Central memory CD4-positive, alpha-beta T cell (primary cell): ENCODE data around the gene CLDN22.

ENCODE experiments used
- DNase-seq: peaks from one replicate; pipeline ENCODE4 v3.0.0; 2022
- total RNA-seq, 3 experiments: gene quantifications; one replicate each; lab custom pipeline; 2026; lab: John Stamatoyannopoulos, UW

Gene CLDN22
- 0 reads per million in 3 experiments for total RNA-seq

DNA sequence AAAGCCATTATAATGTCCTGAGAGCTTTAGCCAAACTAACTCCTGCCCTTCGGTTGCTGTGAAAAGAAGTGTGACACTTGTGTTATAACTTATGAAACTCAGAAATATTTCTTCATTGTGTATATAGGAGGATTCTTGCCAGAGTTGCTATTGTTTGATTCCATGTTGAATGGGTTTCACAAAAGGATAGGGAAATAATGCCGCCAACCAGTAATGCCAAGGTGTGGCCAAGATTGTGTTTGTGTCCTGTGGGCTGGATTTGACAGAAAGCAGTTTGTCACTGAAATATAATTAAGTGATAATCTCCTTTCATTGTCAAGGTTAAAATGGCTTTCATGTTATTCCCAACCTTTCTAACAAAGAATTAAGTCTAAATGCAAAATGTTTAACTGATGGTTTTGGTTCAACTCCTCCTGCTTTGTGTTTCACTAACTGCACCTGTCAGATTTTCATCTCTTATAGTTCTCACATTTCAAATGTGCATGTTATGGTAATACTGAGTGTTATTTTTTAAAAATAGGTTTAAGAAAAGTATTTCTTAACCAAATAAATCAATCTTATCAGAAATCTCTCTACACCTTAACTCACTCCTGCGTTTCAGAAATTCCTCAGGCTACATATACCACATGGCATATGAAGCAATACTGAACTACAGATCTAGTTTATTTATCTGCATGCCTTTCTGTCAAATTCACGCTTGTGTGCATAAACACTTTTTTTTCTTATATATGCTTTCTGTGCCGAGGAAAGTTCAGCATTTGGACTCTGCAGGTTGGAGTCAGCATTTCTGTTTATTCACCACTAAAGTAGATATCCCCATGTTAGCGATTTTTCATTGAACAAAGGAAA is at the start of gene CLDN22:
TSS of gene CLDN22 (minus strand) at position 66 of the 849 bp plus-strand sequence. CDS start at position 8, 58 bp downstream.
- no peak for DNase-seq

DNA sequence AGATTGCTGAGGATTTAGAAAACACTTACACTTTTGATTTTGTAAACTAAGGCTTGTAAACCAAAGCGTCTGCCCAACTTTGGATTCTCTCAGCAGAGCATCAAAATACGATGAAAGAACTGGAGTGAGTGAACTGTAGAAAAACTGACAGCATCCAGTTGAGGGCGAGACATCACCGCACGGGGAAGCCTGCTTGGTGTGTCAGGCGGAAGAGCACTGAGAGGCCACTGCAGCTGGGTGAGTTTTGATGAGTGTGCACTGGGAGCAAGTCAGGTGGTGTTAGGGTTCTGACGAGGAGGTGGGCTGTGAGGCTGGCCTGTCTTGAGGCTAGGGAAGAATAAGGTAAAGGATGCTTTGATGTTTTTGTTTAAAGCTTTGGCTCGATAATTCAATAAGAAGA is 49.0 kb upstream of the CLDN22 start:
- DNase-seq = no peak

DNA sequence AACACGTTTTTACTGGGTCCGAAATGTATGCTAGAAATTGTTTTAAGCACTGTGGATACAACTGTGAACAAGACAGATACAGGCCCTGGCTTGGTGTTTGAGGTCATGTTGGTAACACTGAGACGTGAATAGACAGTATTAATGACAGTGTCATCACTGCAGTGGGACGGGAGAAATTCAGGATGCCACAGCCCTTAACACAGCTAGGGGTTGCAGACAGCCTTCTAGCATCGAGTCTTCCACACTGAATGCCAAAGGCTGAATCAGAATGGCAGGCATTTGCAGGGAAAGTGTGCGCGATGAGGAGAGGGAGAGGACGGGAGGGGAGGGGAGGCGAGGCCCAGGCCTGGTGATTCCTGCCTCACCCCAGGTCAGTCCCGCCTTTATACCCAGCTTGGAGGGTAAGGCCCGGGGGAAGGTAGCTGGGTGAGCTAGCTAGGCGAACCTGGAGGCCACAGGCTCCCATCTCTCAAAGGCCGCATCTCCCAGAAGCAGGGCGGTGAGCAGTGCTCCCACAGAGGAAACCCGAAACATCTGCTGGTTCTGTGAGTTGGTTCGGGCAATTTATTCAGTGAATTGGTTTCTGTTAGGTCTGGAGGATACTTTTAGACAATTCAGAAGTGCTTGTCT is 46.2 kb upstream of the CLDN22 start:
- DNase-seq = no peak

DNA sequence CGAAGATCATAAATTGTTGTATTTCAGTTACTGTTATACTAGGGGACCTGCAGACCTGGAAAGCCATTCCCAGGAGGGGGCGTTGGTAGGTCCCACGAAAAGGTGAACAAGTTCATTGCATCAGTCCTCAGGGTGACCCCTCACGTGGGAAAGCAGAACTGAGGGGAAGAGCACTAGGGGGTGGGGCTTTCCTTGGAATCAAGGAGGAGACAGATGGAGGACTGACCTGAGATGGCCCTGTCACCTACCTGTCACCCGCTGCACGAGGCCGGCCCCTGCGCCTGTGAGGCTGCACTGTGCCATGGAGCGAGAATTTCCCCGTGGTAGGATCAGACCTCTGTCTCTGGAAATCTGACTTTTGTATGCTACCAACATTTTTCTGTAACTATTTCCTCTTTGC is 43.9 kb upstream of the CLDN22 start:
- DNase-seq = no peak

DNA sequence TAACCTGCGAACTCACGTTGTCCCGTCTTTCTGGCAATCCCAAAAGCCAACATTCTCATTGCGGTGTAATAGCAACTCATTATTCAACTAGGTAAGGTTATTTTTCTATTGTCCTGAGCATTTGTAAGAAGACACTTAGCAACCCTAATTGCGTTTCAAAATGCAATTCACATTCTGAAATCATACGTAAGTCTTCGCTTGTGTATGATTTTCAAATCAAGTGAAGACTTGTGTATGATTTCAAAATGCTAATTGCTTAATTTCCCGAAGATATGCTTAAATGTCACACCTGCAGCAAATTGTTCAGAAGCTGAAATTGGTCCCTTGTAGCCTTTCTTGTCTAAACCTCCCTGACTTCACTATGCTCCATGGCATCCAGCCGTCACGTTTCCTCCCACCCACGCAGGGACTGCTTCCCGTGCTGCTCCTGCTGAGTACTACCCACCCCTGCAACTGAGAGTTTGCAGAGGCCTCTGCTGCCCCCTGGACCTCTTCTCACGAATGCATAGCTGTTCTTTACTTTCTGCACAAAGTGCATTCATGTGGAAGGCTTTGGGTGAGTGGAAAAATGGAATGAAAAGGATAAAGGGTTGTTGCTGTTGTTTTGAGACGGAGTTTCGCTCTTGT is 43.0 kb upstream of the CLDN22 start:
- DNase-seq = no peak

DNA sequence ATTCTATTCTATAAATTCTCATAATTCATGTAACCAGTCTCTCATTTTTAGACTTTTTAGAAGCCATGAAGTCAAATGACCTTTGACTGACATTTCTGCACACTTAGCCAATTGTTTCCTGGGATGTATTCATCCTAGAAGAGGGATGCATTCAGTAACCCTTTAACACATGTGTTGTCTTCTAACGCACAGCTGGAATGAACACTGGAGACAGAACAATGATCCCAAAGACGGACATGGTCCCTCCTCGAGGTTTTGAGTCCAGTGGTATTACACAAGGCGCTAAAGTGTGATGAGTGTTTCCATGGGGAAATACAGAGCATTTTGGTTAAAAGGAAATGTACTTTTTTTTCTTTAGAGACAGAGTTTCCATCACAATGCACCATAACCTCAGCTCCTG is 42.0 kb upstream of the CLDN22 start:
- DNase-seq = no peak

DNA sequence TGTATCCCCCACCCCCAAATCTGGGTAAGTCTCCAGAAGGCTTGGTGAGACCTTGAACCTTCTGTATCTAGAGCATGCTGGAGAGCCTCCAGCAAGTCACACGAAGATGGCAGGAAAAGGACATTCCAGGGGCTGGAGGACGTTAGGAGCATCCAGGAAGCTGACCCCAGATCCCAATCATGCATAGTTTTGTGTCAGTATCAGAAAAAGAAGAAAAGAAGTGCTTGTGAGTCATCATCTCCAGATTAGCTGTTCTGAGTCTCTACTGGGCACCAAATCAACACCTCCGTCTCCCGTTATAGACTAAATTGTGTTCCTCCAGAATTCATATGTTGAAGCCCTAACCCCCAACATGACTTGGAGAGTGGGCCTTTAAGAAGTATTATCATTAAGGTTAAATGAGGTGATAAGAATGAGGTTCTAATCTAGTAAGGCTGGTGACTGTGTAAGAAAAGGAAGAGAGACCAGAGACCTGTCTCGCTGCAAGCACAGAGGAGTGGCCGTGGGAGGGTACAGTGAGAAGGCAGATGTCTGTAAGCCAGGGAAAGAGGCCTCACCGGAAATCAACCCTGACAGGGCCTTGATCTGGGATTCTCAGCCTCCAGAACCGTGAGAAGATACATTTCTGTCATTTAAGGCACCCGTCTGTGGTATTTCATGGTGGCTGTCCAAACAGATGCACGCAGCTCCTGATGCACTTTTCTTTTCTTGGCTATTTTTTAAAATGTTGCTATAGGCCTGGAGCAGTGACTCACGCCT is 40.3 kb upstream of the CLDN22 start:
- DNase-seq = no peak

DNA sequence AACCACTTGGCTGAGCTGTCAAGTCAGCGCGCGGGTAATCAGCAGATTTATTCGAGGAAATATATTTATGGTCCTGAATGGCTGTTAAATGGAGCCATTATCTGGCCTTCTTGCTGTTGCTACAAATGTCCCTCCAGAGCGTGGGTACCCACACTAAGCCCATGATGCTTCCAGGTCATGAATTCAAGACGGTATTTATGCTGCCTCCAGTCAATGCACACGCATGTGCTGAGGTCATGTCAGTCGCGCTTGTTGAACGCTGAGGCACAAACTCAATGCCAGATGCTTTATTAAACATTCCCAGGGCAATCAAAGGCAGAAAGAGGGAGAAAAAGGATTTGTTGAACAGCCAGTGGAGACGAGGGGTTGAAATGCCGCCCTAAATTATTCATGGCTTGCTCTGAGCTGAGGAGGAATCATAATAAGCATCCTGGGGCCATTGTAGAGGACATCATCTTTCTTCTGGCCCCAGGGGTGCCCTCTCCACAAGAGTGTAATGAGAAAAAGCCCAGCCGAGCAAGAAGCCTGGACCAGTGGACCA is 38.2 kb upstream of the CLDN22 start:
- no peak for DNase-seq

DNA sequence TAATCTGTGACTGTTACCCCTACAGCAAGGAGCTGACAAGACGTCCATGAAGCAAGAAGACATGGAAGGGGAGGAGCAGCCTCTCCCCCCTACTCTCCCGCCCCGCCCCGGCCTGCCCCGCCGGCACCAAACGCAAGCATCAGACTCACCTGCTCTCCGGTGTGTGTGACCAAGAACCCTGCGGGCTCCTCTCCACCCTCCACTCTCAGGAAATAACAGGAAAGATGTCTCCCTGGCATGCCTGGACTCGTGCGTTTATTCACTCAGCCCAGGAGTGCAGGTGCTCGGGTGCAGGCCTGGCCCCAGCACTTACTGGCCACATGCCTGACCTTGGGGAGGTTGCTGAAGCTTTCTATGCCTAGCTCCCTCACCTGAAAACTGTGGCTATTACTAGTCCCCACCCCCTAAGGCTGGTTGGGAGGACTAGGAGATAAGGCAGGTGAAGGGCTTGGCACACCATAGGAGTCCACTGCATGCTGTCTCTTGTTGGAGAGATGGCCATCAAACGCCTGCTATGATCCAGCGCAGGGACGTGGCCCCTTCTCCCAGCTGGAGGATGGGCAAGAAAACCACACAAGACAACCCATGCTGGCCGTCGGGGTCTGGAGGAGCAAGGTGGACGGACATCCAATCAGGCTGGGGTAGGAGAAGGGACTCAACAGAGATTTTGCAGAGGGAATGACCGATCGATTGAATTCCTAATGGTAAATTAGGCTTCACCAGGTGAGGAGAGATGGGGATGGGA is 37.0 kb upstream of the CLDN22 start:
- no peak for DNase-seq

DNA sequence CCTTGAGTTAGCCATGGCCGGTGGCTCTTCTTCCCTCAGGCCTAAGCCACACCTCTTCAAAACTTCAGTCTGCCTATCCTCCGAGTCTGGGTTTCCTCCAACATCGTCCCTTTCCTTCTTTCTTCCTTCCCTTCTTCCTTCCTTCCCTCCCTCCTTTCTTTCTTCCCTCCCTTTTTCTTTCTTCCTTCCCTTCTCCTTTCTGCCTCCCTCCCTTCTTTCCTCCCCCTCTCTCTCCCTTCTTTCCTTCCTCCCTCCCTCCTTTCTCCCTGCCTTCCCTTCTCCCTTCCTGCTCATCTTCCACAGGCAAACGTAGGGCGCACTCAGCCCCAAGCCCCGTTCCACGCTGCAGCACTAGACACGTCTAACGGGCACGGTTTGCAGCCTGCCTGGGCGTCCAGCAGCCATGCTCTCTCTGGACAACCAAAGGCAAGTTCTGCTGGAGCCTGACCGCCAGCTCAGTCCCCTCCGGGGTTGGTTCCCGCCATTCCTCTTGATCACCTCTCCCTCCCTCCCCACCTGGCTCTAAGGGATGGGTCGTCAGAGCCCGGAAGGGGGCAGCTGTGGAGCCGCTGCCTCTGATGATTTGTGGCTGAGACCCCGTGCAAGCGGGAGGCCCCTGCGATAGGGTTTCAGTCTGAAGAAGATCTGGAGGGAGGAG is 36.2 kb upstream of the CLDN22 start:
- no peak for DNase-seq

DNA sequence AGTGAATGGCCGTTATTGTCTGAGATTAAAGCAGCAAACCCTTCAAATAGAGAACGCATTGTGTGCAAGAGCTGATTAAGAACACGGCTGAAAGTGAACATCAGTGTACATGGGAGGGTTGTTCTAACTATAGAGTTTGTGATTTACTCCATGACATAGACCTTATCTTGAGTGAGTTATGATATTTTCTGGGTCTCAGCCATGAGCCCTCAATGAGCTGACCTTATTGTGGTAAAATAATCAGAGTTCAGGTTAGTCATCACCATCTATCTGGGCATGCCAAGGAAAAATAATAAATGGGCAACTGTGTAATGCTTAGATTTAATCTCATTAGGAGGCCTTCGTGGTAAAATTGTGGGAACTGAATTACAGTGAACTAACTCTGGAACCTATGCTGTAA is 35.3 kb upstream of the CLDN22 start:
- no peak for DNase-seq

DNA sequence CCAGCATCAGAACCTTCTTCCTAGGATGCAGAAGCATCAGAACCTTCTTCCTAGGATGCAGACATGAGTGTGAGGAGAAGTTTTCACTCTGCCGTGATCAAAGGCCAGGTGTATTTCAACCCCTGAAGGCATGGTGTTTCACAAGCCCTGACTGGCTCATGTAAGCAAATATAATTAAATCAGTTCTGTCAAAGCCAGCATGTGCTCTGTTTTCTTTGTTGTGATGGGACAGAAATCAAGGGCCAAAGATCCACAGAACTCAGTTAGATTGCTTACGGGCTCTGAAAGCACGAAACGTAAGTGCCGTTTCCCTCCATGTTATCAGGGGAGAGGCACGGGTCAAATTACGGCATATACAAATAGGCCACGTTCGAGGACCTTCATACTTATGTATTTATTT is 34.1 kb upstream of the CLDN22 start:
- DNase-seq = no peak

DNA sequence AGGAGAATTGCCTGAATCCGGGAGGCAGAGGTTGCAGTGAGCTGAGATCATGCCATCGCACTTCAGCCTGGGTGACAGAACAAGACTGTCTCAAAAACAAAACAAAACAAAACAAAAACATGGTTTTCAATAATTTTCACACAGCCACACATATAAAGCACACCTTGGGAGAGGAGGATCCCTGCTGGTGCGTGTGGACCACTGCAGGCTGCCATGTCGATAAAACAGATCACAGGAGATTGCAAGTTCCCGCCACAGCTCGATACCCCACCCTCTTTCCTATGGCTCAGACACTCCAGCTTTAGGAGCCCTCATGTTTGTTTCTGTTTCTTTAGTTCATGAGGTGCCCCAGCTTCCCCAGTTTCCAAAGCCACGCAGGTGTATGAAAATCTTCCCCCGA is 33.5 kb upstream of the CLDN22 start:
- DNase-seq = no peak

DNA sequence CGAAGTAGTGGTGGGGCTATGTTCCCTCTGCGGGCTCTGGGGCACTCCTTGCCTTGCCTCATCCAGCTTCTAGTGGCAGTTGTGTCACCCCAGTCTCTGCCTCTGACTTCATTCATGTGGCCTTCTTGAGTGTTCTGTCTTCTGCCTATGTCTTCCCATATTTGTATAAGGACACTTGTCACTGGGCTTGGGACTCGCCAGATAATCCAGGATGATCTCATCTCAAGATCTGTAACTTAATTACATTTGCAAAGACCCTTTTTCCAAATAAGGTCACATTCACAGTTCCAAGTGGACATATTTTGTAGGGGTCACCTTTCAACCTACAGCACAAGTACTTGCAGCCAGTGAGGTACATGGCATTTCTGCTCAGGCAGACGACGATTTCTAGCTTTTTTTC is 32.5 kb upstream of the CLDN22 start:
- DNase-seq = no peak

DNA sequence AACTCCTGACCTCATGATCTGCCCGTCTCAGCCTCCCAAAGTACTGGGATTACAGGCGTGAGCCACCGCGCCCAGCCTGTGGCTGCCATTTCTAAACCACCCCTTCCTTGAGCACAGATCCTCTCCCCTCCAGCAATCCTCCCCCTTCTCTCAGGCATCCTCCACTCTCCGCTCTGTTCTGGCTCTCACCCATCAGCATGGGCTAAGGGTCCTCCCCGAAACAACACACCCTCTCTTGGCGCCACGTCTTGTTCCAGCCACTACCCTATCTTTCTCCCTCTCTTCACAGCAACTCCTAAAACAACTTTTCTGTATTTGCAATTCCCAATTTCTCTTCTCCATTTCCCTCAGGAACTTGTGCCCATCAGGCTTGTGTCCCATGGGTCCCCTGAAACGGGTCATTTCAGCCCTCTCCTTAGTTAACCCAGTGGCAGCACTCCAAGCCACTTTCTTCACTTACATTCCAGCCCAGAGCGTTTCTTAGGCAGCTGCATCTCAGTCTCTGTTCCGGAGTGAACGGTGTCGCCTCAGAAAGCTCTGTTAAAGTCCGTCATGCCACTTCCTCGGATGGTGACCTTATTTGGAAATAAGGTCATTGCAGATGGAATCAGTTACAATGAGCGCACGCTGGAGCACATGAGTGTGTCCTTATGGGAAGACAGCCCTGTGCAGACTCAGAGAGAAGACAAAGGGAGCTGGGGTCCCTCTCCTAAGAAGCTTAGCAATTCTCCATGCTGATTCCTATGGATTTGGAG is 30.4 kb upstream of the CLDN22 start:
- DNase-seq = no peak

DNA sequence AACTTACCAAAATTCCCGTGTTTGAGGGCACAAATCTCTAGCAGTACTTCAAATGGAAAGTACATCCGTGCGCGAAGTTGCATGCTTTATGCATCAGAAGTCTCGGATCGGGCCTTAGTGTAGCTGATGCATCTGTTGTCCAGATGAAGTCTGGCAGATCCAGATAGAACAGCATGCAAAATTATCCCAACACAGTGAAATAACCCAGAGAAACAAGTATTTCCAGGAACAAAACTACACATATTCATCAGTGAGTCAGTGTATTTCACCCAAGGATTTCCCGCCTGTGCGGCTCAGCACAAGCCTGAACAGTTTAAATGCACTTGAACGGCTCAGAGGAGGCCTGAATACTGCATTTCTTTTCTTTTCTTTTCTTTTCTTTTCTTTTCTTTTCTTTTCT is 29.6 kb upstream of the CLDN22 start:
- no peak for DNase-seq

DNA sequence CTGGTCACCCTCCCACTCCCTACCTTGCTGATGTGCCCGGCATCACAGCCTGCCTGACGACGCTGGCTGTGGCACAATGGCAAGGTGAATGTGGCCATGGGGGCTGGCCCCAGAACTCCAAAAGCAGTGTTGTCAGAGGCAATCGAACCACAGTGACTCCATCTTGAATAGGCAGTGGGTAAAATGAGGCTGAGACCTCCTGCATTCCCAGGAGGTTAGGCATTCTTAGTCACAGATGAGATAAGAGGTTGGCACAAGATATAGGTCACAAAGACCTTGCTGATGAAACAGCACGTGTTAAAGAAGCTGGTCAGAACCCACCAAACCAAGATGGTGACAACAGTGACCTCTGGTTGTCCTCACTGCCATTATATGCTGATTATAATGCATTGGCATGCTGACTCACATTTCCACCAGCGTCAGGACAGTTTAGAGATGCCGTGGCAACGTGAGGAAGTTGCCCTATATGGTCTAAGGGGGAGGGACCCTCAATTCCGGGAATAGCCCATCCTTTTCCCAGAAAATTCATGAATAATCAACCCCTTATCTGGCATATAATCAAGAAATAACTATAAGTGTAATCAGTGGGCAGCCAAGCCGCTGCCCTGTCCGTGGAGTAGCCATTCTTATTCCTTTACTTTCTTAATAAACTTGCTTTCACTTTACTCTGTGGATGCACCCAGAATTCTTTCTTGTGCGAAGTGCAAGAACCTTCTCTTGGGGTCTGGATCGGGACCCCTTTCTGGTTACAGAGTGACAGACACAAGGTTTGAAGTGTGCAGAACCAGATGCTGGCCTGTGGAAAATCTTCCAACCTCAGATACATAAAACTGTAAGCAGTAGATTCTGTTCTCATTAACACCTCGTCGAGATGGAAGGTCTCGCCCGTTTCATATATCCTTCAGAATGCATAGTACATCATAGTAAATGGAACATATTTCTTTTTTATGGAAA is 28.9 kb upstream of the CLDN22 start:
- no peak for DNase-seq

DNA sequence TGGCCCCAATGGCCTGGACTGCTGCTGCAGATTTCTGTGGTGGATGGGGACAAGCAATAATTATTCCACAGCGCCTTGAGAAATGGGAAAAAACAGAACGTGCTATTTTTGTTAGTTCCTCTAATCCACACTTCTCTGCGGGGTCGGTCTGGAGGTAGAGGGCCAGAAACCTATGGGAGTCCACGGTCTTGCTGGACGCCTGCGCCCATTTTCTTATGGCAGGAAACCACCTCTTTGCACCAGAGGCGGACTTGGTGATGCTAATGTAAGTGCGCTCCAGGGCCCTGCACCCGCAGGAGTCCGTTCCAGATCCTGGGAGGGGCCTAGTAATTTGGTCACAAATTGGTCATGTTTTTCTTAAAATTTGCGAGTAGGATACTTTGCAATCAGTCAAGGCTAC is 28.1 kb upstream of the CLDN22 start:
- no peak for DNase-seq

DNA sequence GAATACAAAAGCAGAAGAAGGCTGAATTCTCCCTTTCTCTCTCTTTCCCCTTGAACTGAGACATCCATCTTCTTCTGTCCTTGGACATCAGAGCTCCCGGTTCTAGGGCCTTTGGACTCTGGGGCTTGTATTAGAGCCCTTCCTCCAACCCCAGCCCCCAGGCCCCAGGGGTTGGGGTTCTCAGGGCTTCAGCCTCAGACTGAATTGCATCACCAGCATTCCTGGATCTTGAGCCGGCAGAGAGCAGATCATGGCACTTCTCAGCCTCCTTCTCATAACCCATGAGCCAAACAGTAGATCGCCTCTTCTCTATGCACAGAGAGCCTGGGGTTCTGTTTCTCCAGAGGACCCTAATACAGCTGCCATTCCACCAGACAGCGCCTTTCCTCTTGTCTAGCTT is 27.5 kb upstream of the CLDN22 start:
- no peak for DNase-seq

DNA sequence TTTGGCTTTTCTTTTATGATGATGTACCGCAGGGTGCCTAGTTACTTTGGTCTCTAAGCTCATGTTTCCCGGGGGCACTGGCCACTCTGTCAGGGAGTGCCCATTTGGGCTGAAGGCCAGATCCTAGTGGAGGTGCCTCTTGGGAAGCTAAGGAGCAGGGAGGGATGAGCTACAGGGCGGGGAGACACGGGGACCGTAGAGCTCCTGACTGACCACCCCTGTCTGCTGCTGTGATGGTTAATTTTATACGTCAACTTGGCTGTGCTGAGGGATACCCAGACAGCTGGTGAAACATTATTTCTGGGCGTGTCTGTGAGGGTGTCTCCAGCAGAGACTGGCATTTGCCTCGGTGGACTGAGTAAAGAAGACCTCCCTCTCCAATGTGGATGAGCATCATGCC is 27.1 kb upstream of the CLDN22 start:
- no peak for DNase-seq
